ENCODE data around the gene CALM1.

Gene CALM1

DNA sequence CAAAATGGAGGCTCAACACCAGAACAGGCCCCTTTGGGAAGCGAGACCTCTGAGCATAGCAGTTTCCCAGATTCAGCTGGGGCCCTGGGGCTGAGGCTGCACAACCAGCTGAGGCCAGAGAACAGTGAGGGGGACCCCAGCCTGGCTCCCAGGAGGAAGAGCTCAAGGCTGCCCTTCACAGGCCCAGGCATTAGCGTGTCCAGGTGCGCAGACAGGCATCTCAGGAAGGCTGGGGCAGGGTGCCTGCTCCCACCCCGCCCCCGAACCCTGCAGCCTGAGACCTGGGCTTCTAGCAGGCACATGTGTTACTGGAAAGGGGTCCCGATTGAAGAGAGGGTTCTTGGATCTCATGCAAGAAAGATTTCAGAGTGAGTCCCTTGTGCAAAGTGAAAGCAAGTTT lies 27.2 kb downstream of the CALM1 start:
- TF ChIP-seq FOXP2 (optimal IDR thresholded peaks at IDR 0.05; ENCODE audit: borderline replicate concordance, extremely low read depth, extremely low read length, insufficient read depth) = no peak
- no peak for TF ChIP-seq TAF1 (IDR thresholded peaks at IDR 0.05; ENCODE audit: borderline replicate concordance, insufficient read depth, low read length)
- no peak for TF ChIP-seq POLR2AphosphoS5 (IDR thresholded peaks at IDR 0.05; ENCODE audit: low read depth, low read length)
- TF ChIP-seq, protein P1, sequence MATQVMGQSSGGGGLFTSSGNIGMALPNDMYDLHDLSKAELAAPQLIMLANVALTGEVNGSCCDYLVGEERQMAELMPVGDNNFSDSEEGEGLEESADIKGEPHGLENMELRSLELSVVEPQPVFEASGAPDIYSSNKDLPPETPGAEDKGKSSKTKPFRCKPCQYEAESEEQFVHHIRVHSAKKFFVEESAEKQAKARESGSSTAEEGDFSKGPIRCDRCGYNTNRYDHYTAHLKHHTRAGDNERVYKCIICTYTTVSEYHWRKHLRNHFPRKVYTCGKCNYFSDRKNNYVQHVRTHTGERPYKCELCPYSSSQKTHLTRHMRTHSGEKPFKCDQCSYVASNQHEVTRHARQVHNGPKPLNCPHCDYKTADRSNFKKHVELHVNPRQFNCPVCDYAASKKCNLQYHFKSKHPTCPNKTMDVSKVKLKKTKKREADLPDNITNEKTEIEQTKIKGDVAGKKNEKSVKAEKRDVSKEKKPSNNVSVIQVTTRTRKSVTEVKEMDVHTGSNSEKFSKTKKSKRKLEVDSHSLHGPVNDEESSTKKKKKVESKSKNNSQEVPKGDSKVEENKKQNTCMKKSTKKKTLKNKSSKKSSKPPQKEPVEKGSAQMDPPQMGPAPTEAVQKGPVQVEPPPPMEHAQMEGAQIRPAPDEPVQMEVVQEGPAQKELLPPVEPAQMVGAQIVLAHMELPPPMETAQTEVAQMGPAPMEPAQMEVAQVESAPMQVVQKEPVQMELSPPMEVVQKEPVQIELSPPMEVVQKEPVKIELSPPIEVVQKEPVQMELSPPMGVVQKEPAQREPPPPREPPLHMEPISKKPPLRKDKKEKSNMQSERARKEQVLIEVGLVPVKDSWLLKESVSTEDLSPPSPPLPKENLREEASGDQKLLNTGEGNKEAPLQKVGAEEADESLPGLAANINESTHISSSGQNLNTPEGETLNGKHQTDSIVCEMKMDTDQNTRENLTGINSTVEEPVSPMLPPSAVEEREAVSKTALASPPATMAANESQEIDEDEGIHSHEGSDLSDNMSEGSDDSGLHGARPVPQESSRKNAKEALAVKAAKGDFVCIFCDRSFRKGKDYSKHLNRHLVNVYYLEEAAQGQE (IDR thresholded peaks at IDR 0.05; ENCODE audit: insufficient read depth in 1 of 2, low read depth in 2 of 2, low read length in 2 of 2) = no peak
- no peak for TF ChIP-seq SIN3A (IDR thresholded peaks at IDR 0.05; ENCODE audit: borderline replicate concordance, insufficient read depth, low read length)

DNA sequence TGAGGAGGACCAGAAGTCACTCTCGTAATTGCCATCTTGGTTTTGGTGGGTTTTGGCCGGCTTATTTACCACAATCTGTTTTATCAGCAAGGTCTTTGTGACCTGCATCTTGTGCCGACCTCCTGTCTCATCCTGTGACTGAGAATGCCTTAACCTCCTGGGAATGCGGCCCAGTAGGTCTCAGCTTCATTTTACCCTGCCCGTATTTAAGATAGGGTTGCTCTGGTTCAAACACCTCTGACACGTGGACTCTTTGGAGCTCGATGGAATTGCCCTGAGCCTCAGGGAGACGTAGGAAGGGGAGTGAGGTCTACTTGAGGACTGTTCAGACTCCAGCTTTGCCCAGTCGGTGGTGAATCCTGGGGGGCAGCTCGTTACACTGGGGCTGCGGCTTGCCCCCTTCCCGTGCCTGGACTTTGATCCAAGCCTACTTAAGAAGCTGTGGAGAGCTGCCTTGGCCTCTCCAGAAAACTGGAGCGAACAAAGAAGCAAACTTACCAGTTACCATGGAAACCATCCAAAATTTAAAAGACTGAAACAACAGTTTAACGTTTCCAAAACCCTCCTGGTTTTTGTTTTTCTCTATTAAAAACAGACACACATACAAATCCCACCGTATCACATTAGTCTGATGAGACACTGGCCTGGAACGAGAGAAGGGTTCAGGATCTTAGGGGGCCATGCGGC lies 28.0 kb downstream of the CALM1 start:
- TF ChIP-seq TAF1 (IDR thresholded peaks at IDR 0.05; ENCODE audit: borderline replicate concordance, insufficient read depth, low read length) = no peak
- no peak for TF ChIP-seq POLR2AphosphoS5 (IDR thresholded peaks at IDR 0.05; ENCODE audit: low read depth, low read length)
- TF ChIP-seq SIN3A (IDR thresholded peaks at IDR 0.05; ENCODE audit: borderline replicate concordance, insufficient read depth, low read length) = no peak
- TF ChIP-seq, protein P1 (IDR thresholded peaks at IDR 0.05; ENCODE audit: insufficient read depth in 1 of 2, low read depth in 2 of 2, low read length in 2 of 2) = no peak
- no peak for TF ChIP-seq FOXP2 (optimal IDR thresholded peaks at IDR 0.05; ENCODE audit: borderline replicate concordance, extremely low read depth, extremely low read length, insufficient read depth)

DNA sequence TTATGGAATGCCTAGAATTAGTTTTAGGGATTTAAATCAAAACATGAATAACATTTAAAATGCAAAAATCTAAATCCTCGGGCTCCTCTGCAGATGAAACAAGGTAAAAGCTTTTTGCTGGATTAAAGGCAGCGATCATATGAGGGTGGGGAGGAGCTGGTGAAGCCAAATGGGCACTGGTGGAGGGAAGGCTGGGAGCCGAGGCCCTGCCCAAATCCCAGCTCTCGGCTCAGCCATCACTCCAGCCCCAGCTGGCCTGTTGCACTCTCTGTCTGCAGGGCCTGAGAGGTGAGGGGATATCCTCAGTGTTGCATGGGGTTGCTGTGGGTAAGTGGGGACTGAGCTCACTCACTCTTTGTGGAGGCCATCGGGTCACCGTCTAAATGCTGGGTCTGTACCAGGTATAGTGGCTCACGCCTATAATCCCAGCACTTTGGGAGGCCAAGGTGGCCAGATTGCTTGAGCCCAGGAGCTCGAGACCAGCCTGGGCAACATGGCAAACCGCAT lies 28.6 kb downstream of the CALM1 start:
- TF ChIP-seq POLR2AphosphoS5 (IDR thresholded peaks at IDR 0.05; ENCODE audit: low read depth, low read length) = no peak
- no peak for TF ChIP-seq SIN3A (IDR thresholded peaks at IDR 0.05; ENCODE audit: borderline replicate concordance, insufficient read depth, low read length)
- TF ChIP-seq, protein P1 (IDR thresholded peaks at IDR 0.05; ENCODE audit: insufficient read depth in 1 of 2, low read depth in 2 of 2, low read length in 2 of 2) = no peak
- no peak for TF ChIP-seq TAF1 (IDR thresholded peaks at IDR 0.05; ENCODE audit: borderline replicate concordance, insufficient read depth, low read length)
- TF ChIP-seq FOXP2 (optimal IDR thresholded peaks at IDR 0.05; ENCODE audit: borderline replicate concordance, extremely low read depth, extremely low read length, insufficient read depth) = no peak

DNA sequence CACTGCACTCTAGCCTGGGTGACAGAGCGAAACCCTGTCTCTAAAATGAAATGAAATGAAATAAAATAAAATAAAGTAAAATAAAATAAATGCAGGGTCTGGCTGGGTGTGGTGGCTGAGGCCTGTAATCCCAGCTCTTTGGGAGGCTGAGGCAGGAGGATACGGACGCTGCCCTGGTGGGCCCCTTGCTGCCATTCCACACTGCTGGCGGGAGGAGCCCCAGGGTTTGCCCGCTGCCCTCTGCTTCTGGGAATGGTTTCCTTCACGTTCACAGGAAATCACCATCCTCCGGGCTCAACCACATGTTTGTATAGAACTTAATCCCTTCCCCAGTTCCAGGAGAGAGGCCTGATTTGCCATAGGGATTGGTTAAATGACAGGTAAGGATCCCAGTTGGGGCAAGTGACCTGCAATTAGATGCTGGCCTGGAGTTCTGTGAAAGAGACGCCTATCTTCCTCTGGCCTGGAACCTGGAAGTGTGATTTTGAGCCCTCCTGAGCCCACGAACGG lies 29.3 kb downstream of the CALM1 start:
- TF ChIP-seq FOXP2 (optimal IDR thresholded peaks at IDR 0.05; ENCODE audit: borderline replicate concordance, extremely low read depth, extremely low read length, insufficient read depth) = no peak
- no peak for TF ChIP-seq TAF1 (IDR thresholded peaks at IDR 0.05; ENCODE audit: borderline replicate concordance, insufficient read depth, low read length)
- TF ChIP-seq, protein P1 (IDR thresholded peaks at IDR 0.05; ENCODE audit: insufficient read depth in 1 of 2, low read depth in 2 of 2, low read length in 2 of 2) = no peak
- TF ChIP-seq SIN3A (IDR thresholded peaks at IDR 0.05; ENCODE audit: borderline replicate concordance, insufficient read depth, low read length) = no peak
- TF ChIP-seq POLR2AphosphoS5 (IDR thresholded peaks at IDR 0.05; ENCODE audit: low read depth, low read length) = no peak
